Measurements from ENCODE around the gene MALRD1.

DNA sequence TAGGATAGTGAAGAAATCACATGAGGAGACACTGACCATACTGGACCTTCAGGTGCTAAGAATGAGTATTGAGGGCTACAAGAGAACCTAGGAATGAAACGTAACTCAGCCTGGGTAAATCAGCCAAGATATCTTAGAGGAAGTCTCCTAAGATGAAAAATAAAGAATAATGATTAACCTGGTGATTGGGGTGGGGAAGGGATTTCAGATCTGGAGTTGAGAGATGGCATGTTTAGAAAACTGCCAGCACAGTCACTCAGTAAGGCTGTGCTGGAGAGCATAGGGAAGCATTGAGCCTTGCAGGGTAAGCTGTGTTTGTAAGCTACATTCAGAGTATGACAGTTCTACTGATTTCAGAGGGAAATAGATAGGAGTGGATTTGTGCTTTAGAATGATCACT is 1.9 kb upstream of the MALRD1 start:
- TF ChIP-seq CTCF (IDR thresholded peaks at IDR 0.05) (no peak), POLR2A (IDR thresholded peaks at IDR 0.05) (no peak)

All from lower leg skin (tissue), 3 donors.